HG03045 (cell line): ENCODE measurements around the gene AOC3.
"Not testable (repeated sequence)": the region's sequence is repeated elsewhere in the genome, so short reads cannot be mapped to it uniquely, and the experiment has no call there.

ENCODE experiments used
- ATAC-seq: cut with Tn5 transposase; IDR thresholded peaks from one replicate; pipeline ENCODE4 v1.9.1; 2021; ENCODE audit warnings: mild to moderate bottlenecking, moderate library complexity; ENCODE audit not compliant: unreplicated experiment

AOC3 gene

DNA sequence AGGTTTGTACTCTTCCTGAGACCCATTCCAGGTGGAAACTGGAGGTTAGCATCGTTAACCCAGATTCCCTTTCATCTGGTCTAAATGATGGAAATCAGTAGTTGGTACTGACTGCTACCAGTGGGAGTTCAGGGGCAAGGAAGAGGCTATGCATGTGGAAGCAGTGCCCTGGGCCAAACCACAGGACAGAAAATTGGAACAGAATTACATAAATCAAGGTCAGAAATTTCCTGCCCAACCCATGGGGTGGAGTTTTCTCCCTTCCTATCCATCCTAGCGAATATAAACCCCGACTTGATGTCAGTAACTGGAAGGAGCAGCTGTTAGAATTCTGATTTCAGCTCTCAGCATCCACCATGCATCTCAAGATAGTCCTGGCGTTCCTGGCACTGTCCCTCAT lies 6.7 kb upstream of the AOC3 start, which contains the start of gene AOC2:
Gene AOC2 (plus strand): TSS at position 310 of the 400 bp plus-strand sequence. CDS start 47 bp downstream, at position 357.
- ATAC-seq, result no peak

DNA sequence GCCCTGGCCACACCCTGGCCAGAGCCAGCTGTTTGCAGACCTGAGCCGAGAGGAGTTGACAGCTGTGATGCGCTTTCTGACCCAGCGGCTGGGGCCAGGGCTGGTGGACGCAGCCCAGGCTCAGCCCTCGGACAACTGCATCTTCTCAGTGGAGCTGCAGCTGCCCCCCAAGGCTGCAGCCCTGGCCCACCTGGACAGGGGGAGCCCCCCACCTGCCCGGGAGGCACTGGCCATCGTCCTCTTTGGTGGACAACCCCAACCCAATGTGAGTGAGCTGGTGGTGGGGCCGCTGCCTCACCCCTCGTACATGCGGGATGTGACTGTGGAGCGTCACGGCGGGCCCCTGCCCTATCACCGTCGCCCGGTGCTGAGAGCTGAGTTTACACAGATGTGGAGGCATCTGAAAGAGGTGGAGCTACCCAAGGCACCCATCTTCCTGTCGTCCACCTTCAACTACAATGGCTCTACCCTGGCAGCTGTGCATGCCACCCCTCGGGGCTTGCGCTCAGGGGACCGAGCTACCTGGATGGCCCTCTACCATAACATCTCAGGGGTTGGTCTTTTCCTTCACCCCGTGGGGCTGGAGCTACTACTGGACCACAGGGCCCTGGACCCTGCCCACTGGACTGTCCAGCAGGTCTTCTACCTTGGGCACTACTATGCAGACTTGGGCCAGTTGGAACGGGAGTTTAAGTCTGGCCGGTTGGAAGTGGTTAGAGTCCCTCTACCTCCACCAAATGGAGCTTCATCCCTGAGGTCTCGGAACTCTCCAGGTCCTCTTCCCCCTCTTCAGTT lies 6.0 kb upstream of the AOC3 start:
- no peak for ATAC-seq

DNA sequence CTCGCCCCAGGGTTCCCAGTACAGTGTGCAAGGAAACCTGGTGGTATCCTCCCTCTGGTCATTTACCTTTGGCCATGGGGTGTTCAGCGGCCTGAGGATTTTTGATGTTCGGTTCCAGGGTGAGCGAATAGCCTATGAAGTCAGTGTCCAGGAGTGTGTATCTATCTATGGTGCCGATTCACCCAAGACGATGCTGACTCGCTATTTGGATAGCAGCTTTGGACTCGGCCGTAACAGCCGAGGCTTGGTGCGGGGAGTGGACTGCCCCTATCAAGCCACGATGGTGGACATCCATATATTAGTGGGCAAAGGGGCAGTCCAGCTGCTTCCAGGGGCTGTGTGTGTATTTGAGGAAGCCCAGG lies 5.5 kb upstream of the AOC3 start:
- no peak for ATAC-seq

DNA sequence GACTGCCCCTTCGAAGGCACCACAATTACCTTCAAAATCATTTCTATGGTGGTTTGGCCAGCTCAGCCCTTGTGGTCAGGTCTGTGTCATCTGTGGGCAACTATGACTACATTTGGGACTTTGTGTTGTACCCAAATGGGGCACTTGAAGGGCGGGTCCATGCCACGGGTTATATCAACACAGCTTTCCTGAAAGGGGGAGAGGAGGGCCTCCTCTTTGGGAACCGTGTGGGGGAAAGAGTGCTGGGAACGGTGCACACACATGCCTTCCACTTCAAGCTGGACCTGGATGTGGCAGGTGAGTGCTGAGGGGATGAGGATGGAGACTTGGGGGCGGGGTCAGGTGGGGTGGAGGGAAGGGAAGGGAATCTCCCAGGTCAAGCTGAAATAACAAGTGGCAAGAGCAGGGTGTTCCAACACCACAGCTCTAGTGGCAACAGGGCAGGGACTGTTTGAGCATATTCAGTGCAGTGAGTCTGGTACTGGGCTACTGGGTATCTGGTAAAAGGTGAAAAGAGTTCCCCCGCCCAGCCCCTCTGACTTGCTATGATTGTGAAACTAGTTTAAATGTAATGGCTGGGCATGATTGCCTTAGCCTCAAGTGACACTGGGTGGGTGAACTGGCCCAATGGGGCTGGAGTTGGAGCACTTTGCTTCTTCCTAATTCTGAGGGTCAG lies 4.9 kb upstream of the AOC3 start:
- no peak for ATAC-seq

DNA sequence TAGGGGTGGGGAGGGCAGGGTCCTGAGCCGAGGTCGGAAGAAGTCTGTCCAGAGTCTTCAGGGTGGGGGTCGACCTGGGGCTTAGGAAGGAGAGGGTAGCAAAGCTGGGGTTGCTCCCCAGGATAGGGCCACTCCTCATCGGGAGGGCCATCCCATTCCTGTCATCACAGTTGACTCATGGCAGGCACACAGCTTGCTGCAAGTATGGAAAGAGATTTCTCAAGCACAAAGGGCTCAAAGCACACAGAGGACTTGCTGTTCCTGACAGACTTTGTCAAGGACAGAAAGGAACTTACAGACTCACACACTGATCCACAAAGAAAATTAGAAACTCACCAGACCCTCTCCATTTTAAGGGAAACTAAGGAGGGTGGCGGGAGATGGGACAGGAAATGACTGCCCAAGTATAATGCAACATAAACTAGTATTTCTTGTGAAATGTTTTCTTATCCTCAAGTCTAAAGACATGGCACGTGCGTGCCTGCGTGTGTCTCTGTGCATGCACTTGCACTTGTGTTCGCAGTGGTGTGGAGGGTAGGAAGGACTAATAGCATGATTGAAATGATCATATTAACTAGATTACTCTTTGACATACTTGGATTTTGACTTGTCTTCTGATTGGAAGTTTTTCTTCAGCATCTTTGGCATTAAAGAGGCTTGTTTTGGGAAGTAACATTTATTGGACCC lies 4.3 kb upstream of the AOC3 start:
- ATAC-seq, result no peak

DNA sequence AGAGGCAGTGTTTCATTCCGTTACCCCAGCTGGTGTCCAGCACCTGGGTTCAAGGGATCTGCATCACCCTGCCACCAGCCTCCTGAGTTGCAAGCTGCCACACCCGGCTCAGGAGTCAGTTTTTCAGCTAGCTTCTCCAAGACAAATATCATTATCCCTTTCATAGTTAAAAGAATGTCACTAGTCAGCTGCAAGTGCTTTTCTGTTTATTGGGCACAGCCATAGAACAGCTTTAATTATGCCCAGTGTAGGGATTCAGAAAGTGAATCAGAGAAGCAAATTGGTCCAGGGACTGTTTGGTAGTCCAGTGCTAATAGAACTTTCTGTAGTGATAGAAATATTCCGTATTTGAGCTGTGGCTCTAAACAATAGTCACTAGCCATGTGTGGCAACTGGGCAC lies 2.9 kb upstream of the AOC3 start:
- ATAC-seq, result no peak

DNA sequence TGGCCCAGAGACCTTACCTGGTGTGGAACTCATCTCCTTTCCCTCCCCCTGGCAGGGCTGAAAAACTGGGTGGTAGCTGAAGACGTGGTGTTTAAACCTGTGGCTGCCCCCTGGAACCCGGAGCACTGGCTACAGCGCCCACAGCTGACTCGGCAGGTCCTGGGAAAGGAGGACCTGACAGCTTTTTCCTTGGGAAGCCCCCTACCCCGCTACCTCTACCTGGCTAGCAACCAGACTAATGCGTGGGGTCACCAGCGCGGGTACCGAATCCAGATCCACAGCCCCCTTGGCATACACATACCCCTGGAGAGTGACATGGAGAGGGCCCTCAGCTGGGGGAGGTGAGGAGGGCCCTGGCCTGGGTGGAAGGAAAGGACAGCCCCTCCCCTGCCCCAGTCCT lies 2.0 kb upstream of the AOC3 start:
- no peak for ATAC-seq

DNA sequence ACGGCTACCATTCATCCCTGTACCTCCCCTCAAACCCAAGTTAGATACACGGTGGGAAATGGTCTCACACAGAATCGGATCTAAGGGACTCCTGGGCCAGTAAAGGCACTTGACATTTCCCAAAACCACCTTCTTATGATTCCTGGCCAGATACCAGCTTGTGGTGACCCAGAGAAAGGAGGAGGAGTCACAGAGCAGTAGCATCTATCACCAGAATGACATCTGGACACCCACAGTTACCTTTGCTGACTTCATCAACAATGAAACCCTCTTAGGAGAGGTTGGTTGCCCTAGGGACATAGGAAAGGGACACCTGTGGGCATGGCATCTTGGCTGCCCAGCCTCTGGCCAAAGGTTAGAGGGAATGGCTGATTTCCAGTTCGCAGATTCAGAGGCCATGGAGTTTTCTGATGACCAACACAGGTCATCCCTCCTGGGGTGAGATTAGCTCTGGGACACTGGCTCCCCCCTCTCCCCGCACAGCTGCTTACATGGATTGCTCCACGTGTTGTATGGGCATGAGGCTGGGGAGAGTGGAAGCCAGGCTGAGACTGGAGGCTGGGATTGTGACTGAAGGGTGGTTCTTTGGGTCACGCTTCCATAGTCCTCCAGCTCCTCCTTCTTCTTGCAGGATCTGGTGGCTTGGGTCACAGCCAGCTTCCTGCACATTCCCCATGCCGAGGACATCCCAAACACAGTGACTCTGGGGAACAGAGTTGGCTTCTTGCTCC lies 1.4 kb upstream of the AOC3 start:
- no peak for ATAC-seq

DNA sequence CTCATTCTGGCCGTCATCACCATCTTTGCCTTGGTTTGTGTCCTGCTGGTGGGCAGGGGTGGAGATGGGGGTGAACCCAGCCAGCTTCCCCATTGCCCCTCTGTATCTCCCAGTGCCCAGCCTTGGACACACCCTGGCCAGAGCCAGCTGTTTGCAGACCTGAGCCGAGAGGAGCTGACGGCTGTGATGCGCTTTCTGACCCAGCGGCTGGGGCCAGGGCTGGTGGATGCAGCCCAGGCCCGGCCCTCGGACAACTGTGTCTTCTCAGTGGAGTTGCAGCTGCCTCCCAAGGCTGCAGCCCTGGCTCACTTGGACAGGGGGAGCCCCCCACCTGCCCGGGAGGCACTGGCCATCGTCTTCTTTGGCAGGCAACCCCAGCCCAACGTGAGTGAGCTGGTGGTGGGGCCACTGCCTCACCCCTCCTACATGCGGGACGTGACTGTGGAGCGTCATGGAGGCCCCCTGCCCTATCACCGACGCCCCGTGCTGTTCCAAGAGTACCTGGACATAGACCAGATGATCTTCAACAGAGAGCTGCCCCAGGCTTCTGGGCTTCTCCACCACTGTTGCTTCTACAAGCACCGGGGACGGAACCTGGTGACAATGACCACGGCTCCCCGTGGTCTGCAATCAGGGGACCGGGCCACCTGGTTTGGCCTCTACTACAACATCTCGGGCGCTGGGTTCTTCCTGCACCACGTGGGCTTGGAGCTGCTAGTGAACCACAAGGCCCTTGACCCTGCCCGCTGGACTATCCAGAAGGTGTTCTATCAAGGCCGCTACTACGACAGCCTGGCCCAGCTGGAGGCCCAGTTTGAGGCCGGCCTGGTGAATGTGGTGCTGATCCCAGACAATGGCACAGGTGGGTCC lies 607 bp downstream of the AOC3 start:
- ATAC-seq, result not testable (repeated sequence)

DNA sequence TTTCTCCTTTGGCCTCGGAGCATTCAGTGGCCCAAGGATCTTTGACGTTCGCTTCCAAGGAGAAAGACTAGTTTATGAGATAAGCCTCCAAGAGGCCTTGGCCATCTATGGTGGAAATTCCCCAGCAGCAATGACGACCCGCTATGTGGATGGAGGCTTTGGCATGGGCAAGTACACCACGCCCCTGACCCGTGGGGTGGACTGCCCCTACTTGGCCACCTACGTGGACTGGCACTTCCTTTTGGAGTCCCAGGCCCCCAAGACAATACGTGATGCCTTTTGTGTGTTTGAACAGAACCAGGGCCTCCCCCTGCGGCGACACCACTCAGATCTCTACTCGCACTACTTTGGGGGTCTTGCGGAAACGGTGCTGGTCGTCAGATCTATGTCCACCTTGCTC lies 1.4 kb downstream of the AOC3 start:
- ATAC-seq, result no peak

DNA sequence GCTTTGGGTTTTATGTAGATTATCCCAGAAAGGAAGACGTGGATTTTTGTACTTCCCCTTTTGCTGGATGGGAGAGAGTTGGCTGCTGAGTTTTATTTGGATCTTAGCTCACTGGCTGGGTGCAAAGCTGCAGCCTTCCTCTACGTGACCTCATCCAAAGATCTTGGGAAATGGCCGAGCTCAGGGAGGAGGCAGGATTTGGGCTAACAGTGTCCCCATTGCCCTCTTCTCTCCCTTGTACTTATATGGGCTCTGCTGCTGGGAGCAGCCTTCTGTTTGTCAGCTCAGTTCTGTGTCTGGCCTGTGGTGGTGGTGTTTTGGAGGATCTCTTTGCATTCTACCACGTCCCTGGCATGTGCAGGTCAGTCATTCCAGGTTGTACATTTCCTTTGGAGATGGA lies 2.0 kb downstream of the AOC3 start:
- no peak for ATAC-seq

DNA sequence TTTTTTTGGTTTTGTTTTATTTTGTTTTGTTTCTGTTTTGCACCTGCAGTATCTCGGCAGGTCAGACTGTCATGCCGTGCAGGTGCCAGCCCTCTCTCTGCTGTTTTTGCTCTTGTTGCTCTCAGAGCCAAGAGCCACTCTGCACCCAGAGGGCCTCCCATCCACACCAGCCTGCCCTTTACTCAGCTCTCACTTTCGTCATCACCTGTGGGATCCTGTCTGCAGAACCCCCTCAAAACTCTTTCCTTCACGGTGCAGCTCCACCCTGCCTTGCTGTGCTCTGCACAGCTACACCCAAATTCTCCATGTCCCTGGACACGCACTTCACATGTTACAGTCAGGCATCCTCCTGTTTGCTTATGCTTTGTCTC lies 2.6 kb downstream of the AOC3 start:
- no peak for ATAC-seq

DNA sequence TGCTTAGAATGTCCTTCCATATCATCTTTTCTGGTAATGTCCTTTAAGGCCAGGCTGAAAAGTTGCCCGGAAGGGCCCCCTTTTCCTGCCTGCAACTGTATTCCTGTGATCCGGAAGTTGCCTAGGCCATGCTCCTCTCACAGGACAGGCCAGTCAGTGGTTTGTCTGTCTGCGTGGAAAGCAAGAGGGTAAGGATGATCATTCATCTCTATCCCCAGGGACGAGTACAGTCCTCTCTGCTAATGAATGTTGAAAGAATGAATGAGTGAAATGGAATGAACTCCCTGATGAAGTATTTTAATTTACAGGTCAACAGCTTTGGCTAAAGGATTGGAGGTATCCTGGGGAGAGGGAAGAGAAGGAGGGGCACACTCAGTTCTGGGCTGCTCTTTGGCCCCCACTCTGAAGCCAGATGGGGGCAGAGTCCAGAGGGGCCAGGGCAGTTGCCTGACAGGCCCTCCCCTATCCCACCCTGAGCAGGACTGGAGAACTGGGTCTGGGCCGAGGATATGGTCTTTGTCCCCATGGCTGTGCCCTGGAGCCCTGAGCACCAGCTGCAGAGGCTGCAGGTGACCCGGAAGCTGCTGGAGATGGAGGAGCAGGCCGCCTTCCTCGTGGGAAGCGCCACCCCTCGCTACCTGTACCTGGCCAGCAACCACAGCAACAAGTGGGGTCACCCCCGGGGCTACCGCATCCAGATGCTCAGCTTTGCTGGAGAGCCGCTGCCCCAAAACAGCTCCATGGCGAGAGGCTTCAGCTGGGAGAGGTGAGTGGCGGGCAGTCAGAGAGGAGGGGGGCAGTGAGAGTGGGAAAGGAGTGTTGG lies 3.2 kb downstream of the AOC3 start:
- ATAC-seq, result no peak

DNA sequence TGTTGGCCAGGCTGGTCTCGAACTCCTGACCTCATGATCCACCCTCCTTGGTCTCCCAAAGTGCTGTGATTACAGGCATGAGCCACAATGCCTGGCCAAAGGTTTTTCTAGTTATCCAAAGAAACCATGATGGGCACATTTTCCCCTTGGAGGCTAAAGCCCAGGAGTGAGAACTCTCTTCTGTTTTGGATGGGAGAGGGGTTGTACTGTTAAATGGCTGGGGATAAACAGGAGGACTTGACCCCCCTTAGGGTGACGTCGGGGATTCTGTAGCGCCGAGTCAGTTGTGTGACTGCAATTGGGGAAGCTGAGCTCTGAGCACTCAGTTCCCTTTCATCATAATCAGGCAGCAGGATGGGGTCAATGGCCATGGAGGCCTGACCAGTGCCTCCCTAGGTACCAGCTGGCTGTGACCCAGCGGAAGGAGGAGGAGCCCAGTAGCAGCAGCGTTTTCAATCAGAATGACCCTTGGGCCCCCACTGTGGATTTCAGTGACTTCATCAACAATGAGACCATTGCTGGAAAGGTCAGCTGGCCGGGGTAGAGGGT lies 4.1 kb downstream of the AOC3 start:
- ATAC-seq, result no peak

DNA sequence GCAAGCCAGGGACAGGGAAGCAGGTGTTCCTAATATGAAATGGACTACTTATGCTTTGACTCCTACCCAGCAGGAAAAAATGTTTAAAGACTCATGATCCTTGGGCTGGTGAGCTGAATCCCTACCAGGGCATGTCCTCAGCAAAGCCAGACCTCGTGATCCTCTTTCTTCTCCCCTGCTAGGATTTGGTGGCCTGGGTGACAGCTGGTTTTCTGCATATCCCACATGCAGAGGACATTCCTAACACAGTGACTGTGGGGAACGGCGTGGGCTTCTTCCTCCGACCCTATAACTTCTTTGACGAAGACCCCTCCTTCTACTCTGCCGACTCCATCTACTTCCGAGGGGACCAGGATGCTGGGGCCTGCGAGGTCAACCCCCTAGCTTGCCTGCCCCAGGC lies 5.1 kb downstream of the AOC3 start:
- ATAC-seq, result not testable (repeated sequence)

DNA sequence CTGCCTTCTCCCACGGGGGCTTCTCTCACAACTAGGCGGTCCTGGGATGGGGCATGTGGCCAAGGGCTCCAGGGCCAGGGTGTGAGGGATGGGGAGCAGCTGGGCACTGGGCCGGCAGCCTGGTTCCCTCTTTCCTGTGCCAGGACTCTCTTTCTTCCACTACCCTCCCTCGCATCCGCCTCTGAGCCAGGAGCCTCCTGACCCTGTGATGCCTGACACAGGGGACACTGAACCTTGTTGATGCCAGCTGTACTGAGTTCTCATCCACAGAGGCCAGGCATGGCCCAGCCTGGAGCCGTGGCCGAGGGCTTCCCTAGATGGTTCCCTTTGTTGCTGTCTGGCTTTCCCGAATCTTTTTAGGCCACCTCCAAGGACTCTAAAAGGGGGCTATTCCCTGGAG lies 5.5 kb downstream of the AOC3 start:
- ATAC-seq, result not testable (repeated sequence)

DNA sequence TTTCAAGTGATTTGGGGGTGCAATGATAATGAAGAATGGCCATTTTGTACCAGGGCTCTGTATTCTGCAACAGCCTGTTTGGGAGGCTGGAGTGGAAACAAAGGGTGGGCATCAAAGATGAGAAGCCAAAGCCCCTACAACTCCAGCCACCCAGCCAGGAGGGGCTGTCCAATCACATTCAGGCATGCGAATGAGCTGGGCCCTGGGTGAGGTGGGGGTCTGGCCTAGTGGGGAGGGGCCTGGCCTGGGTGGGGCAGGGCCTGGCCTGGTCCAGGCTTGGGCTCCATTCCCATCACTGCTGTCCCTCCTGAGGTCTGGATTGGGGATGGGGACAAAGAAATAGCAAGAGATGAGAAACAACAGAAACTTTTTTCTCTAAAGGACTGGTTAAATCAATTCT lies 6.4 kb downstream of the AOC3 start:
- no peak for ATAC-seq

DNA sequence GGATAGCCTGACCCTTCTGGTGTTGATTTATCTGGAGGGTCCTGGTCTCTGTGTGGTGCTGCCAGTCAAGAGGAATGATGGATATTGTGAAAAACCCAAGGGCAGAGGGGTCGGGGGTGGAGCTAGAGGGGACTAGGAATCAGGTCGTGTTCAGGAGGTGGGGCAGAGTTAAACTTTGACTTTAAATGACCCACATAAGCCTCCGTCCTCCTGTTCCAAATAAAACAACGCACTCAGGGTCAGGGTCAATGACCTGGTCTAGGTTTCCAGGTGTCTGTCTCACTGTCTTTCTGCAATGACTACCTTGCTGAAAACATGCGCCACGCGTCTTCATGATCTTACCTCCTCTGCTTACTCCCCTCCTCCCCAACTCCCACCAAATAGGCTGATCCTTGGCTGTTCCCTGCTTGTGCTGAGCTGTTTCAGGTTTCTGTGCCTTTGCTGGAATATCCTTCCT lies 14.7 kb downstream of the AOC3 start:
- ATAC-seq, result no peak

DNA sequence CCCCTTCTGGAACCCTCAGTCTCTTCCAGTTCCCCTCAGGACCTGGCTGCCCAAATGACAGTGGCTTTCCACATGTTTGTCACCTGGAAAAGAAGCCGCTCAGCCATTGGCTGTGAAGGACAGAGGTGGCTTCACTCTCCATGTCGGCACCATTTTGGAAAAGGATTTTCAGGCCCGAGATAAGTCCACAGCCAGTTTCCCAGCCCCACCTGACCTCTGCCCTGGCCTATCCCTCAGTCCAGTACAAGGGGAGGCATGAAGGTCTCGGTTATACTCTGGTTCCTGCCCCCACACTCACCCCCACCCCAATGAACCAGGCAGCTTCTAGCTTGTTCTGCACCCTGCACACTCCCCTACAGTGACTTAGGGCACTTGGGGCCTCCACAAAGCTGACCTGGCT lies 15.2 kb downstream of the AOC3 start:
- no peak for ATAC-seq
